ENCODE data around the gene ELF5.

DNA sequence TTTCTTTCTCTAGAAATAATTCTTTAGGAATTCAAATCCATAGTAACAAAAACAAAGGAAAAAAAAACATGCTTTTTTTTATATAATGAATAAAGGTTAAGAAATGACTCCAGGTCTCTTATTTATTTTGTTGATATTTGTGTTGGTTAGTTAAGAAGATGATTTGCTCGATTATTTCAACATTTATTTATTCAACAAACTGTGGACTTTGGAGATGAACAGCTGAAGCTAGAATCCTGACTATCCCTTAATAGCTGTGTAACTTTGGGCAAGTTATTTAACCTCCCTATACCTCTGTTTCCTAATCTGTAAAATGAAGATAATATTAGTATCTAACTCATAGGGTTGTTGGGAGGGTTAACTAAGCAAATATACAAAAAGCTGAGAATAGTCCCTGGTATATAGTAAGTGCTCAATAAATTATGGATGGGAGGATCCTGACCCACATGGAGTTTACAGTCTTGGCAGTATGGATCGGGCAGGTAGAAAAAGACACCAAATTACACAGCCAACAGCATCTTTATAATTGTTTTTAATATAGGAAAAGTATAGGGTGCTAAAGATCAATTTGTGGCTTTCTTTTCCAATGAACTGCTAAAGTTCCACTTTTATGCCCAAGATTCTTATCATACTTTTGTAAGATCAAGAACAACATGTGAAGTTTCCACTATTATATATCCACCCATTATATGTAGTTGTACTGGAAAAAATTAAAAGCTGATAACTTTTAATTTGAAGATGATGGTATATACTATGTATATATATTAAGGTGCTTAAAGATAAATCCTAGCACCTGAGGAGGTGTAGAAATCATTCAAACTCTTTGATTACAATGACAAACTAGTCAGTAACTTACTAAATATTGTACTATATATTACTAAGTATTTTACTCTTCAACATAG is 76.1 kb downstream of the ELF5 start:
- TF ChIP-seq, protein P1, sequence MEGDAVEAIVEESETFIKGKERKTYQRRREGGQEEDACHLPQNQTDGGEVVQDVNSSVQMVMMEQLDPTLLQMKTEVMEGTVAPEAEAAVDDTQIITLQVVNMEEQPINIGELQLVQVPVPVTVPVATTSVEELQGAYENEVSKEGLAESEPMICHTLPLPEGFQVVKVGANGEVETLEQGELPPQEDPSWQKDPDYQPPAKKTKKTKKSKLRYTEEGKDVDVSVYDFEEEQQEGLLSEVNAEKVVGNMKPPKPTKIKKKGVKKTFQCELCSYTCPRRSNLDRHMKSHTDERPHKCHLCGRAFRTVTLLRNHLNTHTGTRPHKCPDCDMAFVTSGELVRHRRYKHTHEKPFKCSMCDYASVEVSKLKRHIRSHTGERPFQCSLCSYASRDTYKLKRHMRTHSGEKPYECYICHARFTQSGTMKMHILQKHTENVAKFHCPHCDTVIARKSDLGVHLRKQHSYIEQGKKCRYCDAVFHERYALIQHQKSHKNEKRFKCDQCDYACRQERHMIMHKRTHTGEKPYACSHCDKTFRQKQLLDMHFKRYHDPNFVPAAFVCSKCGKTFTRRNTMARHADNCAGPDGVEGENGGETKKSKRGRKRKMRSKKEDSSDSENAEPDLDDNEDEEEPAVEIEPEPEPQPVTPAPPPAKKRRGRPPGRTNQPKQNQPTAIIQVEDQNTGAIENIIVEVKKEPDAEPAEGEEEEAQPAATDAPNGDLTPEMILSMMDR (conservative IDR thresholded peaks at IDR 0.05) = no peak
- TF ChIP-seq ZFX (IDR thresholded peaks at IDR 0.05) = no peak

Data from C4-2B (cell line).